ENCODE measurements around the gene KAT2A.

GRCh38 chr17:42077755-42078154 is 43.4 kb downstream of the KAT2A start:
- TF ChIP-seq CTCF (IDR thresholded peaks at IDR 0.05 in 8 of 11, conservative IDR thresholded peaks at IDR 0.05 in 3 of 11) (no peak), POLR2A (IDR thresholded peaks at IDR 0.05) (no peak), POLR2AphosphoS5 (IDR thresholded peaks at IDR 0.05) (no peak)

Data from spleen (tissue), 7 donors.